Measurements from ENCODE around the gene TTBK1.

Gene TTBK1

DNA sequence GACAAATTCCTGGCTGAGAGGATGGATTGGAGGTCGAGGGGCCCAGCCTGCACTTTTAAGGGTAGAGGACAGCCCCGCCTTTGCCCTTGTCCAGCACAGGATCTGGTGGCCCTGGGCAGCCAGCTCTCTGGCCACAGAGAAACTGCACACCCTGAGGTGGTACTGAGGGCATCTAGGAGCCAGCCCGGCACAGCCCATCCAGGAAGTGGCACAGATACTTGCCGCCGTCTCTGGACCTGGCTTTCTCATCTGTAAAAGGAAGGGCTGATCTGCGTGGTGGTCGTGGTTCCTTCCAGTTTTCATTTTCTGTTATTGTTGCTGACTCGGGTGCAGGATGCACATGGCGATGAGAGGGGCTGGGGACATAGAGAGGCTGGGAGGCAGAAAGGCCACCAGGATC lies 38.8 kb downstream of the TTBK1 start:
- no peak for TF ChIP-seq TCF12 (IDR thresholded peaks at IDR 0.05; ENCODE audit: low read depth)
- TF ChIP-seq TEAD4 (IDR thresholded peaks at IDR 0.05): no peak
- TF ChIP-seq CREB1 (IDR thresholded peaks at IDR 0.05; ENCODE audit: low read depth): no peak
- no peak for TF ChIP-seq EP300 (IDR thresholded peaks at IDR 0.05; ENCODE audit: borderline replicate concordance)
- TF ChIP-seq, protein P1, sequence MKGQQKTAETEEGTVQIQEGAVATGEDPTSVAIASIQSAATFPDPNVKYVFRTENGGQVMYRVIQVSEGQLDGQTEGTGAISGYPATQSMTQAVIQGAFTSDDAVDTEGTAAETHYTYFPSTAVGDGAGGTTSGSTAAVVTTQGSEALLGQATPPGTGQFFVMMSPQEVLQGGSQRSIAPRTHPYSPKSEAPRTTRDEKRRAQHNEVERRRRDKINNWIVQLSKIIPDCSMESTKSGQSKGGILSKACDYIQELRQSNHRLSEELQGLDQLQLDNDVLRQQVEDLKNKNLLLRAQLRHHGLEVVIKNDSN (IDR thresholded peaks at IDR 0.05): no peak
- TF ChIP-seq YY1 (IDR thresholded peaks at IDR 0.05; ENCODE audit: low read depth): no peak
- TF ChIP-seq CEBPB (IDR thresholded peaks at IDR 0.05): no peak
- TF ChIP-seq NFIC (IDR thresholded peaks at IDR 0.05): no peak

DNA sequence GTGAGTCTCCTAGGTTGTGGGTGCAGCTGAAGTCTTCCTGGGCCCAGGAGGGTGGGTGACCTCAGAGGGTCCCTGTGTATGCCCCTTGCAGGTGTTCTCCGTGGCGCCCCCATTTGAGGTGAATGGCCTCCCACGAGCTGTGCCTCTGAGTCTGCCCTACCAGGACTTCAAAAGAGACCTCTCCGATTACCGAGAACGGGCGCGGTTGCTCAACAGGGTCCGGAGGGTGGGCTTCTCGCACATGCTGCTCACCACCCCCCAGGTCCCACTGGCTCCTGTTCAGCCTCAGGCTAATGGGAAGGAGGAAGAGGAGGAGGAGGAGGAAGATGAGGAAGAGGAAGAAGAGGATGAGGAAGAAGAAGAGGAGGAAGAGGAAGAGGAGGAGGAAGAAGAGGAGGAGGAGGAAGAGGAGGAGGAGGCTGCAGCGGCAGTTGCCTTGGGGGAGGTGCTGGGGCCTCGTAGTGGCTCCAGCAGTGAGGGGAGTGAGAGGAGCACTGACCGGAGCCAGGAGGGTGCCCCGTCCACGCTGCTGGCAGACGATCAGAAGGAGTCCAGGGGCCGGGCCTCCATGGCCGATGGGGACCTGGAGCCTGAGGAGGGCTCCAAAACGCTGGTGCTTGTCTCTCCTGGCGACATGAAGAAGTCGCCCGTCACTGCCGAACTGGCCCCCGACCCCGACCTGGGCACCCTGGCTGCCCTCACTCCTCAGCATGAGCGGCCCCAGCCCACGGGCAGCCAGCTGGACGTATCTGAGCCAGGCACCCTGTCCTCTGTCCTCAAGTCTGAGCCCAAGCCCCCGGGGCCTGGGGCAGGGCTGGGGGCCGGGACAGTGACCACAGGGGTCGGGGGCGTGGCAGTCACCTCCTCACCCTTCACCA lies 39.6 kb downstream of the TTBK1 start:
- TF ChIP-seq, protein P2, sequence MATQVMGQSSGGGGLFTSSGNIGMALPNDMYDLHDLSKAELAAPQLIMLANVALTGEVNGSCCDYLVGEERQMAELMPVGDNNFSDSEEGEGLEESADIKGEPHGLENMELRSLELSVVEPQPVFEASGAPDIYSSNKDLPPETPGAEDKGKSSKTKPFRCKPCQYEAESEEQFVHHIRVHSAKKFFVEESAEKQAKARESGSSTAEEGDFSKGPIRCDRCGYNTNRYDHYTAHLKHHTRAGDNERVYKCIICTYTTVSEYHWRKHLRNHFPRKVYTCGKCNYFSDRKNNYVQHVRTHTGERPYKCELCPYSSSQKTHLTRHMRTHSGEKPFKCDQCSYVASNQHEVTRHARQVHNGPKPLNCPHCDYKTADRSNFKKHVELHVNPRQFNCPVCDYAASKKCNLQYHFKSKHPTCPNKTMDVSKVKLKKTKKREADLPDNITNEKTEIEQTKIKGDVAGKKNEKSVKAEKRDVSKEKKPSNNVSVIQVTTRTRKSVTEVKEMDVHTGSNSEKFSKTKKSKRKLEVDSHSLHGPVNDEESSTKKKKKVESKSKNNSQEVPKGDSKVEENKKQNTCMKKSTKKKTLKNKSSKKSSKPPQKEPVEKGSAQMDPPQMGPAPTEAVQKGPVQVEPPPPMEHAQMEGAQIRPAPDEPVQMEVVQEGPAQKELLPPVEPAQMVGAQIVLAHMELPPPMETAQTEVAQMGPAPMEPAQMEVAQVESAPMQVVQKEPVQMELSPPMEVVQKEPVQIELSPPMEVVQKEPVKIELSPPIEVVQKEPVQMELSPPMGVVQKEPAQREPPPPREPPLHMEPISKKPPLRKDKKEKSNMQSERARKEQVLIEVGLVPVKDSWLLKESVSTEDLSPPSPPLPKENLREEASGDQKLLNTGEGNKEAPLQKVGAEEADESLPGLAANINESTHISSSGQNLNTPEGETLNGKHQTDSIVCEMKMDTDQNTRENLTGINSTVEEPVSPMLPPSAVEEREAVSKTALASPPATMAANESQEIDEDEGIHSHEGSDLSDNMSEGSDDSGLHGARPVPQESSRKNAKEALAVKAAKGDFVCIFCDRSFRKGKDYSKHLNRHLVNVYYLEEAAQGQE (IDR thresholded peaks at IDR 0.05; ENCODE audit: low read depth): no peak
- no peak for TF ChIP-seq FOXM1 (IDR thresholded peaks at IDR 0.05; ENCODE audit: borderline replicate concordance, low read depth)
- no peak for TF ChIP-seq TEAD4 (IDR thresholded peaks at IDR 0.05)
- no peak for TF ChIP-seq EP300 (IDR thresholded peaks at IDR 0.05; ENCODE audit: borderline replicate concordance)
- TF ChIP-seq, protein P1 (IDR thresholded peaks at IDR 0.05): no peak
- no peak for TF ChIP-seq CEBPB (IDR thresholded peaks at IDR 0.05)
- TF ChIP-seq TCF12 (IDR thresholded peaks at IDR 0.05; ENCODE audit: low read depth): no peak
- no peak for TF ChIP-seq CREB1 (IDR thresholded peaks at IDR 0.05; ENCODE audit: low read depth)
- TF ChIP-seq, protein P3, sequence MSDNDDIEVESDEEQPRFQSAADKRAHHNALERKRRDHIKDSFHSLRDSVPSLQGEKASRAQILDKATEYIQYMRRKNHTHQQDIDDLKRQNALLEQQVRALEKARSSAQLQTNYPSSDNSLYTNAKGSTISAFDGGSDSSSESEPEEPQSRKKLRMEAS (IDR thresholded peaks at IDR 0.05): no peak
- TF ChIP-seq YY1 (IDR thresholded peaks at IDR 0.05; ENCODE audit: low read depth): no peak
- no peak for TF ChIP-seq RAD21 (IDR thresholded peaks at IDR 0.05; ENCODE audit: low read depth)
- no peak for TF ChIP-seq NFIC (IDR thresholded peaks at IDR 0.05)
- TF ChIP-seq EGR1 (IDR thresholded peaks at IDR 0.05): no peak

DNA sequence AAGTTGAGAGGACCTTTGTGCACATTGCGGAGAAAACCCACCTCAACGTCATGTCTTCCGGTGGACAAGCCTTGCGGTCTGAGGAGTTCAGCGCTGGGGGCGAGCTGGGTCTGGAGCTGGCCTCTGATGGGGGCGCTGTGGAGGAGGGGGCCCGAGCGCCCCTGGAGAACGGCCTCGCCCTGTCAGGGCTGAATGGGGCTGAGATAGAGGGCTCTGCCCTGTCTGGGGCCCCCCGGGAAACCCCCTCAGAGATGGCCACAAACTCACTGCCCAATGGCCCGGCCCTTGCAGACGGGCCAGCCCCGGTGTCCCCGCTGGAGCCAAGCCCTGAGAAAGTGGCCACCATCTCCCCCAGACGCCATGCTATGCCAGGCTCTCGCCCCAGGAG lies 40.2 kb downstream of the TTBK1 start:
- TF ChIP-seq CREB1 (IDR thresholded peaks at IDR 0.05; ENCODE audit: low read depth) (no peak), TCF12 (IDR thresholded peaks at IDR 0.05; ENCODE audit: low read depth) (no peak), RAD21 (IDR thresholded peaks at IDR 0.05; ENCODE audit: low read depth) (no peak), FOXM1 (IDR thresholded peaks at IDR 0.05; ENCODE audit: borderline replicate concordance, low read depth) (no peak), CEBPB (IDR thresholded peaks at IDR 0.05) (no peak), NFIC (IDR thresholded peaks at IDR 0.05) (no peak), EGR1 (IDR thresholded peaks at IDR 0.05) (no peak)
- TF ChIP-seq, protein P3 (IDR thresholded peaks at IDR 0.05): no peak
- TF ChIP-seq, protein P1 (IDR thresholded peaks at IDR 0.05): no peak

DNA sequence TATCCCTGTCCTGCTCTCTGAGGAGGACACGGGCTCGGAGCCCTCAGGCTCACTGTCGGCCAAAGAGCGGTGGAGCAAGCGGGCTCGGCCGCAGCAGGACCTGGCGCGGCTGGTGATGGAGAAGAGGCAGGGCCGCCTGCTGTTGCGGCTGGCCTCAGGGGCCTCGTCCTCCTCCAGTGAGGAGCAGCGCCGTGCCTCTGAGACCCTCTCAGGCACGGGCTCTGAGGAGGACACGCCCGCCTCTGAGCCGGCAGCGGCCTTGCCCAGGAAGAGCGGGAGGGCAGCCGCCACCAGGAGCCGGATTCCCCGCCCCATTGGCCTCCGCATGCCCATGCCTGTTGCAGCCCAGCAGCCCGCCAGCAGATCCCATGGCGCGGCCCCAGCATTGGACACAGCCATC lies 40.6 kb downstream of the TTBK1 start:
- TF ChIP-seq TAF1 (IDR thresholded peaks at IDR 0.05; ENCODE audit: low read depth) (no peak), EP300 (IDR thresholded peaks at IDR 0.05; ENCODE audit: borderline replicate concordance) (no peak), CEBPB (IDR thresholded peaks at IDR 0.05) (no peak), NFIC (IDR thresholded peaks at IDR 0.05) (no peak), TCF12 (IDR thresholded peaks at IDR 0.05; ENCODE audit: low read depth) (no peak), ZBTB7A (IDR thresholded peaks at IDR 0.05; ENCODE audit: low read depth) (no peak), EGR1 (IDR thresholded peaks at IDR 0.05) (no peak)
- TF ChIP-seq, protein P3 (IDR thresholded peaks at IDR 0.05): no peak
- TF ChIP-seq, protein P2 (IDR thresholded peaks at IDR 0.05; ENCODE audit: low read depth): no peak

Measured in Ishikawa (cell line).